Esophagus squamous epithelium (tissue), 5 donors: Measurements from ENCODE around the gene SCAF8. TPM values are rescaled to one million over a fixed set of nuclear protein-coding genes. Genes with fewer than 3 reads are reported as not detected.
"Not testable (repeated sequence)": the region's sequence is repeated elsewhere in the genome, so short reads cannot be mapped to it uniquely, and the experiment has no call there.

Experiments
- DNase-seq: peaks from one replicate; lab custom pipeline; 2025; lab: John Stamatoyannopoulos, UW
- H3K27ac ChIP-seq, 4 donors: fragments of 200-600 bp; sonication (generic); one replicate each; pipeline ENCODE4 v1.5.1; 2016 to 2019; ENCODE audit warnings: mild to moderate bottlenecking in 1 of 4
- H3K27me3 ChIP-seq, 4 donors: fragments of 200-600 bp; sonication (generic); 1 replicate in 3 of 4; 2 replicates in 1 of 4; pipeline versions ENCODE4 v1.5.1 to v1.6.0; 2017 to 2021; ENCODE audit warnings: antibody characterized with exemption in 1 of 4
- H3K36me3 ChIP-seq, 3 donors: fragments of 200-600 bp; sonication (generic); one replicate each; pipeline ENCODE4 v1.5.1; 2016 to 2019
- H3K4me1 ChIP-seq, 3 donors: fragments of 200-600 bp; sonication (generic); one replicate each; pipeline ENCODE4 v1.5.1; 2017 to 2019
- H3K4me3 ChIP-seq, 4 donors: fragments of 200-600 bp; sonication (generic); 1 replicate in 3 of 4; 2 replicates in 1 of 4; pipeline ENCODE4 v1.5.1; 2016 to 2019; ENCODE audit warnings: mild to moderate bottlenecking in 2 of 4, moderate library complexity in 1 of 4
- H3K9me3 ChIP-seq, 3 donors: fragments of 200-600 bp; sonication (generic); one replicate each; pipeline ENCODE4 v1.5.1; 2016 to 2019
- CTCF ChIP-seq, 6 experiments: fragments of 450-650 bp in 4 of 6; fragments of 200-600 bp in 2 of 6; sonication (generic) in 2 of 6; IDR thresholded peaks; one replicate each; pipeline ENCODE4 v1.5.1; 2016 to 2019; ENCODE audit warnings: antibody characterized with exemption in 6 of 6, mild to moderate bottlenecking in 4 of 6, moderate library complexity in 4 of 6
- POLR2A ChIP-seq, 4 donors: fragments of 450-650 bp; IDR thresholded peaks; one replicate each; pipeline ENCODE4 v1.6.1; 2017; ENCODE audit warnings: antibody characterized with exemption in 4 of 4, mild to moderate bottlenecking in 4 of 4, moderate library complexity in 3 of 4
- WGBS, 2 donors: methylation state at CpG; one replicate each; pipeline ENCODE4 v1.1.5; 2018; 5-methylcytosine and 5-hydroxymethylcytosine counted together
- intact Hi-C: fragments of 100-400 bp; cut with DNase I; formaldehyde crosslinking; loops from one replicate; pipeline ENCODE4 v1.15.0; 2022
- total RNA-seq, 4 donors: library from RNA; depleted of rRNA; stranded (reverse); fragments of >200 nt; gene quantifications; one replicate each; pipeline ENCODE4 v1.1.0, GENCODE V29; 2016
- donor health status: DM: yes; HTN: yes; CAD: no.

The SCAF8 gene
- total RNA-seq, 4 donors from 2014 or later: 14.8 to 31.3 (median 20.5) TPM

- WGBS, 2 donors: 54 to 58% methylated on average over 3 of the region's 3 CpGs
Measured at GRCh38 chr6:154767003-154767723, 33.9 kb downstream of the SCAF8 start.

GRCh38 chr6:154768280-154768679 lies 35.1 kb downstream of the SCAF8 start:
- no peaks in the 10 kb centered on the region for H3K27me3 ChIP-seq
- no peak for DNase-seq
- intact Hi-C loops: no loop called here
- WGBS, 2 donors: 75 to 84% methylated on average over 3 of the region's 3 CpGs
- H3K36me3 ChIP-seq: no peaks in the 10 kb centered on the region
- TF ChIP-seq CTCF (IDR thresholded peaks at IDR 0.05) (no peak), POLR2A (IDR thresholded peaks at IDR 0.05) (no peak)
- H3K4me3 ChIP-seq: no peak overlapping the region
- H3K9me3 ChIP-seq: no peaks in the 10 kb centered on the region
- H3K4me1 ChIP-seq: peaks cover 0 to 63% (median 18%) of the 10 kb centered on the region in 3 donors
- no peak overlapping the region for H3K27ac ChIP-seq

More at GRCh38 chr6:154767003-154767723, 33.9 kb downstream of the SCAF8 start:
- TF ChIP-seq POLR2A (IDR thresholded peaks at IDR 0.05) (no peak), CTCF (IDR thresholded peaks at IDR 0.05) (no peak)
- Histone ChIP-seq H3K36me3 (no peaks in the 10 kb centered on the region), H3K9me3 (no peaks in the 10 kb centered on the region), H3K27me3 (no peaks in the 10 kb centered on the region), H3K4me1 (peaks cover 0 to 60% (median 18%) of the 10 kb centered on the region in 3 donors), H3K27ac (no peak overlapping the region), H3K4me3 (no peak overlapping the region)
- no peak for DNase-seq
- intact Hi-C loops: no loop called here

GRCh38 chr6:154773610-154774089 lies 40.4 kb downstream of the SCAF8 start:
- Histone ChIP-seq H3K27me3 (no peaks in the 10 kb centered on the region), H3K36me3 (peaks cover 0 to 9% (median 0%) of the 10 kb centered on the region in 3 donors), H3K27ac (no peak overlapping the region), H3K4me3 (no peak overlapping the region), H3K9me3 (no peaks in the 10 kb centered on the region), H3K4me1 (peaks cover 0 to 25% (median 2%) of the 10 kb centered on the region in 3 donors)
- WGBS, 2 donors: 66 to 70% methylated on average over 4 of the region's 4 CpGs
- intact Hi-C loops: no loop called here
- TF ChIP-seq POLR2A (IDR thresholded peaks at IDR 0.05) (no peak), CTCF (IDR thresholded peaks at IDR 0.05) (no peak)
- no peak for DNase-seq

GRCh38 chr6:154779157-154779556 lies 45.9 kb downstream of the SCAF8 start:
- H3K4me3 ChIP-seq, H3K27me3 ChIP-seq, H3K27ac ChIP-seq, H3K9me3 ChIP-seq, intact Hi-C loops, H3K4me1 ChIP-seq, DNase-seq: not testable (repeated sequence)
- H3K36me3 ChIP-seq: peaks cover 0 to 49% (median 0%) of the 10 kb centered on the region in 3 donors
- WGBS, 2 donors: 91 to 97% methylated on average over 5 of the region's 5 CpGs

- no peaks in the 10 kb centered on the region for H3K9me3 ChIP-seq
- H3K4me1 ChIP-seq: peaks cover 0 to 17% (median 5%) of the 10 kb centered on the region in 3 donors
- DNase-seq: no peak
- H3K36me3 ChIP-seq: peaks cover 0 to 49% (median 0%) of the 10 kb centered on the region in 3 donors
- no peak overlapping the region for H3K4me3 ChIP-seq
- intact Hi-C loops: no loop called here
- H3K27me3 ChIP-seq: no peaks in the 10 kb centered on the region
- TF ChIP-seq POLR2A (IDR thresholded peaks at IDR 0.05) (no peak), CTCF (IDR thresholded peaks at IDR 0.05) (no peak)
- WGBS, 2 donors: 80 to 86% methylated on average over 3 to 4 of the region's 4 CpGs
- H3K27ac ChIP-seq: no peak overlapping the region
Measured at GRCh38 chr6:154782193-154782592, 49.0 kb downstream of the SCAF8 start.
